Nucleus accumbens (tissue), 56 donors: ENCODE measurements around the gene PCDHA7.
A peak's percentile ranks its signal among the peaks of the same experiment; 100 is the strongest.
"Not testable (repeated sequence)": the region's sequence is repeated elsewhere in the genome, so short reads cannot be mapped to it uniquely, and the experiment has no call there.

Source experiments
- DNase-seq, 56 donors: peaks; one replicate each; lab custom pipeline; 2025; lab: John Stamatoyannopoulos, UW

Gene PCDHA7

GRCh38 chr5:140822281-140822629 is 11.8 kb upstream of the PCDHA7 start:
- no peak for DNase-seq

DNA sequence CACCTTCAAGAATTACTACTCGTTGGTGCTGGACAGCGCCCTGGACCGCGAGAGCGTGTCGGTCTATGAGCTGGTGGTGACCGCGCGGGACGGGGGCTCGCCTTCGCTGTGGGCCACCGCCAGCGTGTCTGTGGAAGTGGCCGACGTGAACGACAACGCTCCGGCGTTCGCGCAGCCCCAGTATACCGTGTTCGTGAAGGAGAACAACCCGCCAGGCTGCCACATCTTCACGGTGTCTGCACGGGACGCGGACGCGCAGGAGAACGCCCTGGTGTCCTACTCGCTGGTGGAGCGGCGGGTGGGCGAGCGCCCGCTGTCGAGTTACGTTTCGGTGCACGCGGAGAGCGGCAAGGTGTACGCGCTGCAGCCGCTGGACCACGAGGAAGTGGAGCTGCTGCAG is 11.1 kb upstream of the PCDHA7 start:
- DNase-seq: not testable (repeated sequence)

DNA sequence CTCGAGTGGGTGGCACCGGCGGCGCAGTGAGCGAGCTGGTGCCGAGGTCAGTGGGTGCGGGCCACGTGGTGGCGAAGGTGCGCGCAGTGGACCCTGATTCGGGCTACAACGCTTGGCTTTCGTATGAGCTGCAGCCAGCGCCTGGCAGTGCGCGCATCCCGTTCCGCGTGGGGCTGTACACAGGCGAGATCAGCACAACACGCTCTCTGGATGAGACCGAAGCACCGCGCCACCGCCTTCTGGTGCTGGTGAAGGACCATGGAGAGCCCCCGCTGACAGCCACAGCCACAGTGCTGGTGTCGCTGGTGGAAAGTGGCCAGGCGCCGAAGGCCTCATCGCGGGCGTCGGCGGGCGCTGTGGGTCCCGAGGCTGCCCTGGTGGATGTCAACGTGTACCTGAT is 10.6 kb upstream of the PCDHA7 start:
- DNase-seq: no peak

- DNase-seq: no peak
These were observed 6.2 kb upstream of the PCDHA7 start, which contains the start of gene PCDHA6 for GRCh38 chr5:140827704-140828361. TSS of gene PCDHA6 (plus strand) at chr5:140827960. CDS start at chr5:140828092, 132 bp downstream.

DNA sequence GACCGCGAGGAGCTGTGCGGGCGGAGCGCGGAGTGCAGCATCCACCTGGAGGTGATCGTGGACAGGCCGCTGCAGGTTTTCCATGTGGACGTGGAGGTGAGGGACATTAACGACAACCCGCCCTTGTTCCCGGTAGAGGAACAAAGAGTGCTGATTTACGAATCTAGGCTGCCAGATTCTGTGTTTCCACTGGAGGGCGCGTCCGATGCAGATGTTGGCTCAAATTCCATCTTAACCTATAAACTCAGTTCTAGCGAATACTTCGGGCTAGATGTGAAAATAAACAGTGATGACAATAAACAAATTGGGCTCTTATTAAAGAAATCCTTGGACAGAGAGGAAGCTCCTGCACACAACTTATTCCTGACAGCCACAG is 5.7 kb upstream of the PCDHA7 start:
- DNase-seq: no peak

- not testable (repeated sequence) for DNase-seq
These were observed 4.3 kb upstream of the PCDHA7 start for GRCh38 chr5:140829511-140830501.

GRCh38 chr5:140834439-140835008 is 455 bp downstream of the PCDHA7 start:
- DNase-seq: not testable (repeated sequence)

GRCh38 chr5:140835622-140836510 is 1.8 kb downstream of the PCDHA7 start:
- no peak for DNase-seq

DNA sequence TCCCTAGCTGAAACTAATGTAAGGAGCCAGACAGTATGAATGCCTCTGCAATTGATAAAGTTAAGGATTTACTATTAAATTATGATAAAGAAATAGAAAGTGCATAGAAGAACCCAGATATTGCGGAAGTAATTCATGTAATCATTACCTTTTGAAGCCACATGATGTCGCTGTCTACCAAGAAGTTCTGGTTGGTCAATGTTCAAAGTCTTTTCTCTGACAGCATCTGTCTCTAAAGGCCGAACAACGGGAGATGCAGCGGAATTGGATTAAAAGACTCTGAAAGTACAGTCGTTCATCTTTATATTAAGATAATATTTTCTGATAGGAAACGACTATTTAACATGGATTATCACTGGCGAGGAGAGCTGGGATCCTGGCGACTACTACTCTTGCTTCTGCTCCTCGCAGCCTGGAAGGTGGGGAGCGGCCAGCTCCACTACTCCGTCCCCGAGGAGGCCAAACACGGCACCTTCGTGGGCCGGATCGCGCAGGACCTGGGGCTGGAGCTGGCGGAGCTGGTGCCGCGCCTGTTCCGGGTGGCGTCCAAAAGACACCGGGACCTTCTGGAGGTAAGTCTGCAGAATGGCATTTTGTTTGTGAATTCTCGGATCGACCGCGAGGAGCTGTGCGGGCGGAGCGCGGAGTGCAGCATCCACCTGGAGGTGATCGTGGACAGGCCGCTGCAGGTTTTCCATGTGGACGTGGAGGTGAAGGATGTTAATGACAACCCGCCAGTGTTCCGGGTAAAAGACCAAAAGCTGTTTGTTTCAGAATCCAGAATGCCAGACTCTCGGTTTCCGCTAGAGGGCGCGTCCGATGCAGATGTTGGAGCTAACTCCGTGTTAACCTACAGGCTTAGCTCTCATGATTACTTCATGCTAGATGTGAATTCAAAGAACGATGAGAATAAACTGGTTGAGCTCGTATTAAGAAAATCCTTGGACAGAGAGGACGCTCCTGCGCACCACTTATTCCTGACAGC is 7.2 kb downstream of the PCDHA7 start, which contains the start of gene PCDHA8:
TSS of gene PCDHA8 (plus strand) at position 210 of the 985 bp plus-strand sequence. CDS start at position 345, 135 bp downstream.
- peak in 7 of 56 donors; percentile 9 to 49 (median 20) for DNase-seq

GRCh38 chr5:140842798-140843733 is 9.0 kb downstream of the PCDHA7 start:
- DNase-seq: no peak

GRCh38 chr5:140848139-140849102 is 14.4 kb downstream of the PCDHA7 start, which contains the start of gene PCDHA9:
TSS of gene PCDHA9 (plus strand) at chr5:140848382. CDS start at chr5:140848496, 114 bp downstream.
- DNase-seq: not testable (repeated sequence)

- not testable (repeated sequence) for DNase-seq
These were observed 16.0 kb downstream of the PCDHA7 start for GRCh38 chr5:140849831-140850634.

GRCh38 chr5:140855772-140856674 is 22.0 kb downstream of the PCDHA7 start, which contains the start of gene PCDHA10:
TSS of gene PCDHA10 (plus strand) at chr5:140855897. CDS start at chr5:140856049, 152 bp downstream.
- DNase-seq: peak in 3 of 56 donors; percentile 18 to 23 (median 22)
